Measurements from ENCODE around the gene SLC5A3.

- TF ChIP-seq POLR2A (IDR thresholded peaks at IDR 0.05), result no peak
- TF ChIP-seq CTCF (IDR thresholded peaks at IDR 0.05), result no peak
- TF ChIP-seq POLR2AphosphoS5 (IDR thresholded peaks at IDR 0.05), result no peak
- no peak for TF ChIP-seq EP300 (IDR thresholded peaks at IDR 0.05)
Measured at GRCh38 chr21:34082769-34083168, 9.4 kb downstream of the SLC5A3 start.
